Right renal cortex interstitium (tissue), 3 donors: ENCODE data around the gene MTARC1. TPM values are rescaled to one million over a fixed set of nuclear protein-coding genes. Genes with fewer than 3 reads are reported as not detected.

Experiments
- DNase-seq, 3 donors: peaks; one replicate each; pipeline ENCODE4 v3.0.0-alpha.2; 2013; ENCODE audit warnings: low read depth in 3 of 3, low spot score in 2 of 3
- polyA plus RNA-seq, 3 donors: library from polyadenylated mRNA; unstranded; fragments of 120-200 nt; gene quantifications; one replicate each; pipeline ENCODE4 v1.2.1, GENCODE V29; 2013; ENCODE audit not compliant: insufficient read length in 3 of 3

MTARC1 gene
- polyA plus RNA-seq, 3 donors, result 19.2 to 22.3 (median 20.8) TPM

GRCh38 chr1:220769205-220769604 is 17.5 kb upstream of the MTARC1 start:
- no peak for DNase-seq

GRCh38 chr1:220770245-220770913 is 16.3 kb upstream of the MTARC1 start:
- no peak for DNase-seq

GRCh38 chr1:220772846-220773245 is 13.9 kb upstream of the MTARC1 start:
- DNase-seq, result no peak

- no peak for DNase-seq
These were observed 11.4 kb upstream of the MTARC1 start for GRCh38 chr1:220775240-220775853.

GRCh38 chr1:220776254-220776653 is 10.5 kb upstream of the MTARC1 start:
- no peak for DNase-seq

- no peak for DNase-seq
These were observed 9.9 kb upstream of the MTARC1 start for GRCh38 chr1:220776720-220777326.

- no peak for DNase-seq
These were observed 3.3 kb upstream of the MTARC1 start for GRCh38 chr1:220783453-220783852.

GRCh38 chr1:220784751-220785150 is 2.0 kb upstream of the MTARC1 start:
- DNase-seq, result no peak

- DNase-seq, result no peak
These were observed 1.3 kb upstream of the MTARC1 start for GRCh38 chr1:220785166-220786056.

GRCh38 chr1:220786057-220786336 is 716 bp upstream of the MTARC1 start:
- no peak for DNase-seq

- DNase-seq, result no peak
These were observed 431 bp downstream of the MTARC1 start for GRCh38 chr1:220787069-220787619.

GRCh38 chr1:220788900-220789299 is 2.2 kb downstream of the MTARC1 start:
- DNase-seq, result no peak

- no peak for DNase-seq
These were observed 2.9 kb downstream of the MTARC1 start for GRCh38 chr1:220789532-220790147.

GRCh38 chr1:220791285-220791684 is 4.6 kb downstream of the MTARC1 start:
- no peak for DNase-seq

- DNase-seq, result no peak
These were observed 5.2 kb downstream of the MTARC1 start for GRCh38 chr1:220791956-220792355.

GRCh38 chr1:220796530-220796929 is 9.8 kb downstream of the MTARC1 start:
- DNase-seq, result no peak

- no peak for DNase-seq
These were observed 10.3 kb downstream of the MTARC1 start for GRCh38 chr1:220797044-220797443.

GRCh38 chr1:220797553-220797952 is 10.8 kb downstream of the MTARC1 start:
- no peak for DNase-seq

GRCh38 chr1:220798338-220798737 is 11.6 kb downstream of the MTARC1 start:
- DNase-seq, result no peak

GRCh38 chr1:220800262-220800661 is 13.5 kb downstream of the MTARC1 start:
- no peak for DNase-seq
